B cell (primary cell): ENCODE measurements around the gene GSKIP. TPM values are rescaled to one million over a fixed set of nuclear protein-coding genes. Genes with fewer than 3 reads are reported as not detected.

Experiments used
- ATAC-seq: fragments of 200-7000 bp; cut with Tn5 transposase; one replicate; pipeline ENCODE4 v1.10.0; 2021; ENCODE audit warnings: low read depth, mild to moderate bottlenecking, moderate number of reproducible peaks, moderate library complexity
- CTCF ChIA-PET: fragments of 350-600 bp; sonication (Branson Sonifier 250); formaldehyde crosslinking; loops from one replicate; lab custom pipeline; 2021; ENCODE audit warnings: antibody characterized with exemption, inconsistent platforms; lab: Charles Lee
- POLR2A ChIA-PET: fragments of 350-600 bp; sonication (Branson Sonifier 250); formaldehyde crosslinking; loops from one replicate; lab custom pipeline; 2021; ENCODE audit warnings: antibody characterized with exemption; lab: Charles Lee
- DNase-seq: peaks from one replicate; pipeline ENCODE4 v3.0.0; 2013
- H2AFZ ChIP-seq: 2 replicates; pipeline ENCODE4 v1.6.1; 2012; ENCODE audit warnings: mild to moderate bottlenecking, low read depth, low read length; ENCODE audit not compliant: insufficient read depth, poor library complexity, severe bottlenecking
- H3K27ac ChIP-seq, 2 donors: 1 replicate in 1 of 2; 2 replicates in 1 of 2; pipeline ENCODE4 v1.5.1; 2012 to 2013; ENCODE audit warnings: low read length in 2 of 2, mild to moderate bottlenecking in 2 of 2, moderate library complexity in 1 of 2
- H3K27me3 ChIP-seq, 4 experiments: fragments of 200-600 bp in 1 of 4; sonication (generic) in 1 of 4; replicated peaks in 1 of 4; 1 replicate in 2 of 4; 2 replicates in 2 of 4; pipeline versions ENCODE4 v1.6.1 to v1.7.0; 2013 to 2016; ENCODE audit warnings: low read length in 3 of 4, mild to moderate bottlenecking in 2 of 4, mixed read lengths in 1 of 4, moderate library complexity in 1 of 4; ENCODE audit not compliant: insufficient read depth in 4 of 4, control insufficient read depth in 3 of 4; ENCODE audit errors: control extremely low read depth in 1 of 4
- H3K36me3 ChIP-seq, 2 experiments: replicated peaks in 1 of 2; 1 replicate in 1 of 2; 2 replicates in 1 of 2; pipeline versions ENCODE4 v1.6.1 to v1.7.1; 2013; ENCODE audit warnings: low read length in 1 of 2; ENCODE audit not compliant: insufficient read depth in 2 of 2, control insufficient read depth in 1 of 2; ENCODE audit errors: control extremely low read depth in 1 of 2, extremely low read depth in 1 of 2
- H3K4me1 ChIP-seq, 2 donors: fragments of 200-600 bp in 1 of 2; sonication (generic) in 1 of 2; 1 replicate in 1 of 2; 2 replicates in 1 of 2; pipeline versions ENCODE4 v1.5.1 to v1.6.1; 2013 to 2017; ENCODE audit warnings: low read length in 2 of 2; ENCODE audit not compliant: control insufficient read depth in 2 of 2, insufficient read depth in 2 of 2
- H3K4me2 ChIP-seq: replicated peaks from 2 replicates; pipeline ENCODE3; 2012; ENCODE audit warnings: mild to moderate bottlenecking, low read depth, low read length; ENCODE audit not compliant: poor library complexity, severe bottlenecking
- H3K4me3 ChIP-seq, 5 experiments: fragments of 200-600 bp in 1 of 5; sonication (generic) in 1 of 5; 1 replicate in 3 of 5; 2 replicates in 2 of 5; pipeline versions ENCODE4 v1.5.1 to v1.7.0; 2011 to 2016; ENCODE audit warnings: low read length in 4 of 5, mild to moderate bottlenecking in 4 of 5, low read depth in 2 of 5, control low read depth in 1 of 5, moderate library complexity in 1 of 5; ENCODE audit not compliant: insufficient read depth in 1 of 5; ENCODE audit errors: control extremely low read depth in 1 of 5, extremely low read depth in 1 of 5
- H3K79me2 ChIP-seq: fragments of 200-600 bp; sonication (generic); one replicate; pipeline ENCODE4 v1.6.0; 2016; ENCODE audit warnings: low read length; ENCODE audit not compliant: control insufficient read depth, insufficient read depth
- H3K9ac ChIP-seq: fragments of 200-600 bp; sonication (generic); 2 replicates; pipeline ENCODE4 v1.6.1; 2017; ENCODE audit warnings: mild to moderate bottlenecking, low read length, moderate library complexity
- H3K9me3 ChIP-seq, 3 donors: one replicate each; pipeline versions ENCODE4 v1.6.1 to v1.7.1; 2013; ENCODE audit warnings: low read length in 2 of 3; ENCODE audit not compliant: control insufficient read depth in 2 of 3, insufficient read depth in 1 of 3; ENCODE audit errors: control extremely low read depth in 1 of 3
- H4K20me1 ChIP-seq: 2 replicates; pipeline ENCODE4 v1.6.0; 2012; ENCODE audit warnings: mild to moderate bottlenecking, low read length; ENCODE audit not compliant: insufficient read depth, control insufficient read depth, poor library complexity, severe bottlenecking
- H3K27ac Mint-ChIP-seq: one replicate; pipeline ENCODE4 v1.8.0; 2021; ENCODE audit warnings: mixed read lengths
- H3K27me3 Mint-ChIP-seq: one replicate; pipeline ENCODE4 v1.8.0; 2021; ENCODE audit warnings: mixed read lengths
- H3K4me1 Mint-ChIP-seq: one replicate; pipeline ENCODE4 v1.8.0; 2021; ENCODE audit warnings: mixed read lengths
- H3K4me3 Mint-ChIP-seq: one replicate; pipeline ENCODE4 v1.8.0; 2021; ENCODE audit warnings: mixed read lengths
- H3K9me3 Mint-ChIP-seq: one replicate; pipeline ENCODE4 v1.8.0; 2022; ENCODE audit warnings: mixed read lengths; ENCODE audit not compliant: insufficient read depth
- EZH2 ChIP-seq: IDR thresholded peaks from 2 replicates; pipeline ENCODE4 v1.6.1; 2012; ENCODE audit warnings: borderline replicate concordance, low read depth, mild to moderate bottlenecking, moderate library complexity, low read length; ENCODE audit not compliant: insufficient read depth, poor library complexity, severe bottlenecking
- WGBS: methylation state at CpG from one replicate; pipeline ENCODE4 v1.1.5; 2013; ENCODE audit warnings: missing lambda C conversion rate; ENCODE audit not compliant: insufficient coverage; 5-methylcytosine and 5-hydroxymethylcytosine counted together
- intact Hi-C: fragments of 100-400 bp; cut with micrococcal nuclease; formaldehyde crosslinking; loops from one replicate; pipeline ENCODE4 v1.10.0; 2022
- polyA plus RNA-seq: library from polyadenylated mRNA; depleted of rRNA; stranded (reverse); fragments of >200 nt; gene quantifications from 2 replicates; pipeline ENCODE4 v1.2.3, GENCODE V29; 2012
- total RNA-seq, 2 donors: library from RNA; stranded (reverse); fragments of 120-200 nt in 1 of 2; gene quantifications; 1 replicate in 1 of 2; 2 replicates in 1 of 2; pipeline versions ENCODE4 v1.2.3 to v1.2.4, GENCODE V29; 2013 to 2022
- TF ChIP-seq, protein P1 (sequence below): fragments of 200-600 bp; IDR thresholded peaks from one replicate; pipeline ENCODE4 v1.8.0; 2022; ENCODE audit warnings: antibody characterized with exemption, mild to moderate bottlenecking

GSKIP gene
- total and polyA plus RNA-seq, 2 donors (not counting 1 experiment from before 2014, with no cell fraction given): 5.7 to 15.8 TPM

DNA sequence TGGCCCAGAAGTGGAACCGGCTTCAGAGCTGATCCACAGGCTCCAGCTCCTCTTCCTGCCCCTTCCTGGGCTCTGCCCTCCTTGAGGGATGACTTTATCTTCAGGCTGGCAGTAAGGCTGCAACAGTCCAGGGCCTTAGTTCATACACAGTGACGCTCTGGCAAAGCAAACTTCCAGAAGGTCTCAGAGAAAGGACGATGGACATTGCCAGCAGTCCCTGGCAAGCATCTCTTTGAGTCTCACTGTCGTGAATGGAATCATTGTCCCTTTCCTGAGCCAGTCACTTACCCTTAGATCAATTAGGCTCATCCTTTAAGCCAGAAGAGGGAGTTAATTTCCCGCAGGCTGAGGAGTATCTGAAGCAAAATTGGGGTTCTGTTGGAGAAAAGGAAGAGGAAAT is 37.2 kb downstream of the GSKIP start:
- Mint-ChIP-seq H3K4me3 (no peak overlapping the region), H3K9me3 (no peaks in the 10 kb centered on the region), H3K27ac (no peak overlapping the region), H3K4me1 (no peaks in the 10 kb centered on the region), H3K27me3 (peaks cover 30% of the 10 kb centered on the region)
- ChIA-PET CTCF (no interaction called here), POLR2A (no interaction called here)
- Histone ChIP-seq H3K27me3 (peaks cover 0 to 11% (median 0%) of the 10 kb centered on the region in 4 experiments), H3K9me3 (no peaks in the 10 kb centered on the region), H3K4me1 (no peaks in the 10 kb centered on the region), H2AFZ (no peak overlapping the region), H3K4me3 (no peak overlapping the region), H3K4me2 (no peak overlapping the region), H4K20me1 (no peaks in the 10 kb centered on the region), H3K27ac (no peak overlapping the region), H3K79me2 (no peaks in the 10 kb centered on the region), H3K9ac (no peak overlapping the region), H3K36me3 (no peaks in the 10 kb centered on the region)
- ATAC-seq (no peak), DNase-seq (no peak)
- intact Hi-C loops: no loop called here
- 89% methylated on average over 4 of the region's 5 CpGs for WGBS
- TF ChIP-seq EZH2: no peak
- TF ChIP-seq, protein P1, sequence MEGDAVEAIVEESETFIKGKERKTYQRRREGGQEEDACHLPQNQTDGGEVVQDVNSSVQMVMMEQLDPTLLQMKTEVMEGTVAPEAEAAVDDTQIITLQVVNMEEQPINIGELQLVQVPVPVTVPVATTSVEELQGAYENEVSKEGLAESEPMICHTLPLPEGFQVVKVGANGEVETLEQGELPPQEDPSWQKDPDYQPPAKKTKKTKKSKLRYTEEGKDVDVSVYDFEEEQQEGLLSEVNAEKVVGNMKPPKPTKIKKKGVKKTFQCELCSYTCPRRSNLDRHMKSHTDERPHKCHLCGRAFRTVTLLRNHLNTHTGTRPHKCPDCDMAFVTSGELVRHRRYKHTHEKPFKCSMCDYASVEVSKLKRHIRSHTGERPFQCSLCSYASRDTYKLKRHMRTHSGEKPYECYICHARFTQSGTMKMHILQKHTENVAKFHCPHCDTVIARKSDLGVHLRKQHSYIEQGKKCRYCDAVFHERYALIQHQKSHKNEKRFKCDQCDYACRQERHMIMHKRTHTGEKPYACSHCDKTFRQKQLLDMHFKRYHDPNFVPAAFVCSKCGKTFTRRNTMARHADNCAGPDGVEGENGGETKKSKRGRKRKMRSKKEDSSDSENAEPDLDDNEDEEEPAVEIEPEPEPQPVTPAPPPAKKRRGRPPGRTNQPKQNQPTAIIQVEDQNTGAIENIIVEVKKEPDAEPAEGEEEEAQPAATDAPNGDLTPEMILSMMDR: no peak

DNA sequence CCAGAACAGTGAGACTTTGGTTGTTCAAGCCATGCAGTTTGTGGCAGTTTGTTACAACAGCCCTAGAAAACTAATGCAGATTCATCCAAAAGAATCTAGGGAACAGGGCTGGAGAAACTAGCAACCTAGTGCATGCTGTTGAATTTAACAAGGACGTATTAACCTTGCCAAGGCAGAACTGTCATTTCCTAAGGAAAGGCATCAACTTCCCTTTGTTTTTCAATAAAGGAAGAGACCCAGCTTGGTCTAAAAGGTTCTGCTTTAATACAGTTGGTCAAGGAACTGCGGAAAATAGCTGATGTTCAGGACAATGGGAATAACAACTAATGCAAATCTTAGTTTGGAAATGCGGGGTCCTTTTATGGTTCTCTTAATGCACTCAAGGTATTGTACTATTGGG is 40.1 kb downstream of the GSKIP start:
- no peak overlapping the region for H2AFZ ChIP-seq
- no peak overlapping the region for H3K27ac ChIP-seq
- no peaks in the 10 kb centered on the region for H4K20me1 ChIP-seq
- WGBS: 86% methylated on average over 2 of the region's 3 CpGs
- H3K4me2 ChIP-seq: no peak overlapping the region
- no peak overlapping the region for H3K27ac Mint-ChIP-seq
- H3K4me1 Mint-ChIP-seq: no peaks in the 10 kb centered on the region
- ATAC-seq (no peak), DNase-seq (no peak)
- no peak overlapping the region for H3K4me3 Mint-ChIP-seq
- intact Hi-C loops: no loop called here
- peaks cover 34% of the 10 kb centered on the region for H3K27me3 Mint-ChIP-seq
- H3K36me3 ChIP-seq: no peaks in the 10 kb centered on the region
- ChIA-PET POLR2A (no interaction called here), CTCF (no interaction called here)
- H3K4me3 ChIP-seq: no peak overlapping the region
- TF ChIP-seq, protein P1: no peak
- TF ChIP-seq EZH2: no peak
- H3K27me3 ChIP-seq: peaks cover 0 to 11% (median 0%) of the 10 kb centered on the region in 4 experiments
- no peaks in the 10 kb centered on the region for H3K79me2 ChIP-seq
- no peak overlapping the region for H3K9ac ChIP-seq
- H3K9me3 ChIP-seq: no peaks in the 10 kb centered on the region
- H3K9me3 Mint-ChIP-seq: no peaks in the 10 kb centered on the region
- no peaks in the 10 kb centered on the region for H3K4me1 ChIP-seq
